ENCODE measurements around the gene PDZD8.

- TF ChIP-seq CTCF (IDR thresholded peaks at IDR 0.05; ENCODE audit: poor library complexity, severe bottlenecking): no peak
- no peak for TF ChIP-seq EZH2 (IDR thresholded peaks at IDR 0.05; ENCODE audit: borderline replicate concordance, insufficient read depth, low read length, poor library complexity, severe bottlenecking)
Observed at GRCh38 chr10:117262291-117262902, 112.8 kb downstream of the PDZD8 start.
